Left ventricle myocardium inferior (tissue), 1 donor: Measurements from ENCODE around the gene JKAMP. TPM values are rescaled to one million over a fixed set of nuclear protein-coding genes. Genes with fewer than 3 reads are reported as not detected.

ENCODE experiments used
- DNase-seq: peaks from one replicate; pipeline ENCODE4 v3.0.0-alpha.2; 2020
- H3K27ac ChIP-seq: fragments of 200-600 bp; replicated peaks from 2 replicates; pipeline ENCODE4 v1.8.0; 2021
- H3K27me3 ChIP-seq: fragments of 200-600 bp; 2 replicates; pipeline ENCODE4 v1.8.0; 2021; ENCODE audit warnings: low read depth
- H3K36me3 ChIP-seq: fragments of 200-600 bp; 2 replicates; pipeline ENCODE4 v1.8.0; 2021
- H3K4me1 ChIP-seq: fragments of 200-600 bp; 2 replicates; pipeline ENCODE4 v1.8.0; 2021
- H3K4me3 ChIP-seq: fragments of 200-600 bp; 2 replicates; pipeline ENCODE4 v1.8.0; 2021; ENCODE audit warnings: mild to moderate bottlenecking, moderate library complexity
- H3K9me3 ChIP-seq: fragments of 200-600 bp; replicated peaks from 2 replicates; pipeline ENCODE4 v1.8.0; 2021
- intact Hi-C: fragments of 100-400 bp; cut with micrococcal nuclease; formaldehyde crosslinking; loops from one replicate; pipeline ENCODE4 v1.11.0; 2022
- total RNA-seq: library from RNA; stranded (reverse); fragmentation: NEBNext Ultra II Directional; extraction: Animal tissue kit (Norgen Biotek cat#: 25700); gene quantifications from one replicate; pipeline ENCODE4 v1.2.1, GENCODE V29; 2021
- TF ChIP-seq, protein P1 (sequence below): fragments of 200-600 bp; IDR thresholded peaks from 2 replicates; pipeline ENCODE4 v1.8.0; 2021; ENCODE audit warnings: antibody characterized with exemption, mild to moderate bottlenecking, borderline replicate concordance
- donor health status: DM: no; HTN: yes; CAD: no; lungs with severe emphysema.

Gene JKAMP
- total RNA-seq, 1 donor from 2014 or later = 23.5 TPM

DNA sequence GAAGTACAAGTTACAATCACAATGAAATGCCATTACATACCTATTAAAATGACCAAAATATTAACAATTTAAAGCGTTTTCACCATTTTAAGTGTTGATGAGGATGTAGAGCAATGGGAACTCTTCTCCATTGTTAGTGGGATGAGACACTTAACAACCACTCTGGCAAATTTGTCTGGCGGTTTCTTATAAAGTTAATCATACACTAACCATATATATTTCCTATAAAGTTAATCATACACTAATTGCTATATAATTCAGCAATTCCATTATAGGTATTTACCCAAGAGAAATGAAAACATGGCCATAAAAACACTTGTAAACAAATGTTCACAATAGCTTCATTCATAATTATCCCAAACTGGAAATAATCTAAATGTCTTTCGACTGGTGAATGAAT is 35.9 kb downstream of the JKAMP start:
- intact Hi-C loops = no loop called here
- no peak overlapping the region for H3K4me3 ChIP-seq
- peaks cover 8% of the 10 kb centered on the region for H3K27me3 ChIP-seq
- H3K36me3 ChIP-seq = no peaks in the 10 kb centered on the region
- no peaks in the 10 kb centered on the region for H3K9me3 ChIP-seq
- no peak for DNase-seq
- H3K4me1 ChIP-seq = no peaks in the 10 kb centered on the region
- H3K27ac ChIP-seq = no peak overlapping the region
- TF ChIP-seq, protein P1, sequence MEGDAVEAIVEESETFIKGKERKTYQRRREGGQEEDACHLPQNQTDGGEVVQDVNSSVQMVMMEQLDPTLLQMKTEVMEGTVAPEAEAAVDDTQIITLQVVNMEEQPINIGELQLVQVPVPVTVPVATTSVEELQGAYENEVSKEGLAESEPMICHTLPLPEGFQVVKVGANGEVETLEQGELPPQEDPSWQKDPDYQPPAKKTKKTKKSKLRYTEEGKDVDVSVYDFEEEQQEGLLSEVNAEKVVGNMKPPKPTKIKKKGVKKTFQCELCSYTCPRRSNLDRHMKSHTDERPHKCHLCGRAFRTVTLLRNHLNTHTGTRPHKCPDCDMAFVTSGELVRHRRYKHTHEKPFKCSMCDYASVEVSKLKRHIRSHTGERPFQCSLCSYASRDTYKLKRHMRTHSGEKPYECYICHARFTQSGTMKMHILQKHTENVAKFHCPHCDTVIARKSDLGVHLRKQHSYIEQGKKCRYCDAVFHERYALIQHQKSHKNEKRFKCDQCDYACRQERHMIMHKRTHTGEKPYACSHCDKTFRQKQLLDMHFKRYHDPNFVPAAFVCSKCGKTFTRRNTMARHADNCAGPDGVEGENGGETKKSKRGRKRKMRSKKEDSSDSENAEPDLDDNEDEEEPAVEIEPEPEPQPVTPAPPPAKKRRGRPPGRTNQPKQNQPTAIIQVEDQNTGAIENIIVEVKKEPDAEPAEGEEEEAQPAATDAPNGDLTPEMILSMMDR = no peak

- no peak overlapping the region for H3K4me3 ChIP-seq
- H3K9me3 ChIP-seq = peaks cover 11% of the 10 kb centered on the region
- no peak overlapping the region for H3K27ac ChIP-seq
- DNase-seq = no peak
- TF ChIP-seq, protein P1 = no peak
- H3K27me3 ChIP-seq = peaks cover 6% of the 10 kb centered on the region
- intact Hi-C loops = no loop called here
- H3K36me3 ChIP-seq = no peaks in the 10 kb centered on the region
- H3K4me1 ChIP-seq = no peaks in the 10 kb centered on the region
These were observed 44.9 kb downstream of the JKAMP start for GRCh38 chr14:59529189-59529588.

- no peak overlapping the region for H3K4me3 ChIP-seq
- TF ChIP-seq, protein P1 = no peak
- H3K36me3 ChIP-seq = no peaks in the 10 kb centered on the region
- peaks cover 11% of the 10 kb centered on the region for H3K9me3 ChIP-seq
- H3K4me1 ChIP-seq = no peaks in the 10 kb centered on the region
- intact Hi-C loops = no loop called here
- H3K27ac ChIP-seq = no peak overlapping the region
- H3K27me3 ChIP-seq = peaks cover 6% of the 10 kb centered on the region
- DNase-seq = no peak
These were observed 46.0 kb downstream of the JKAMP start for GRCh38 chr14:59530349-59530748.

GRCh38 chr14:59532419-59532818 is 48.1 kb downstream of the JKAMP start:
- TF ChIP-seq, protein P1 = no peak
- Histone ChIP-seq H3K4me3 (no peak overlapping the region), H3K27ac (no peak overlapping the region), H3K4me1 (no peaks in the 10 kb centered on the region), H3K9me3 (peaks cover 10% of the 10 kb centered on the region), H3K36me3 (no peaks in the 10 kb centered on the region), H3K27me3 (peaks cover 6% of the 10 kb centered on the region)
- intact Hi-C loops = no loop called here
- DNase-seq = no peak

- H3K27ac ChIP-seq = no peak overlapping the region
- TF ChIP-seq, protein P1 = no peak
- intact Hi-C loops = no loop called here
These were observed 50.2 kb downstream of the JKAMP start for GRCh38 chr14:59534361-59534987.

GRCh38 chr14:59537476-59537875 is 53.2 kb downstream of the JKAMP start:
- TF ChIP-seq, protein P1 = no peak
- no peak overlapping the region for H3K27ac ChIP-seq
- H3K36me3 ChIP-seq = no peaks in the 10 kb centered on the region
- DNase-seq = no peak
- no peaks in the 10 kb centered on the region for H3K4me1 ChIP-seq
- no peaks in the 10 kb centered on the region for H3K9me3 ChIP-seq
- intact Hi-C loops = no loop called here
- H3K27me3 ChIP-seq = no peaks in the 10 kb centered on the region
- H3K4me3 ChIP-seq = no peak overlapping the region

More at GRCh38 chr14:59534361-59534987, 50.2 kb downstream of the JKAMP start:
- H3K27me3 ChIP-seq = peaks cover 6% of the 10 kb centered on the region
- no peak for DNase-seq
- no peaks in the 10 kb centered on the region for H3K9me3 ChIP-seq
- H3K4me1 ChIP-seq = no peaks in the 10 kb centered on the region
- no peak overlapping the region for H3K4me3 ChIP-seq
- no peaks in the 10 kb centered on the region for H3K36me3 ChIP-seq
